D341Med (cell line): ENCODE measurements around the gene NCBP3.
"Not testable (repeated sequence)": the region's sequence is repeated elsewhere in the genome, so short reads cannot be mapped to it uniquely, and the experiment has no call there.

Experiments
- DNase-seq: peaks from one replicate; pipeline ENCODE4 v3.0.0; 2012; ENCODE audit warnings: low spot score

NCBP3 gene

GRCh38 chr17:3792481-3792880 lies 53.6 kb downstream of the NCBP3 start:
- no peak for DNase-seq

- DNase-seq: no peak
Measured at GRCh38 chr17:3788200-3788599, 57.8 kb downstream of the NCBP3 start.

- not testable (repeated sequence) for DNase-seq
Measured at GRCh38 chr17:3785323-3785722, 60.7 kb downstream of the NCBP3 start.

GRCh38 chr17:3782751-3783150 lies 63.3 kb downstream of the NCBP3 start:
- DNase-seq: no peak

GRCh38 chr17:3780986-3781385 lies 65.1 kb downstream of the NCBP3 start:
- no peak for DNase-seq

- no peak for DNase-seq
Measured at GRCh38 chr17:3777366-3778120, 68.5 kb downstream of the NCBP3 start.

- no peak for DNase-seq
Measured at GRCh38 chr17:3773966-3774365, 72.1 kb downstream of the NCBP3 start.

- DNase-seq: no peak
Measured at GRCh38 chr17:3773511-3773910, 72.5 kb downstream of the NCBP3 start.

- DNase-seq: no peak
Measured at GRCh38 chr17:3772764-3773163, 73.3 kb downstream of the NCBP3 start.

- DNase-seq: peak; percentile 57
Measured at GRCh38 chr17:3771140-3771539, 74.9 kb downstream of the NCBP3 start.

- DNase-seq: no peak
Measured at GRCh38 chr17:3770466-3770865, 75.6 kb downstream of the NCBP3 start.

GRCh38 chr17:3768769-3769168 lies 77.3 kb downstream of the NCBP3 start:
- DNase-seq: no peak

GRCh38 chr17:3768341-3768740 lies 77.7 kb downstream of the NCBP3 start:
- DNase-seq: no peak

GRCh38 chr17:3766779-3767178 lies 79.3 kb downstream of the NCBP3 start:
- DNase-seq: no peak

GRCh38 chr17:3765981-3766380 lies 80.1 kb downstream of the NCBP3 start:
- no peak for DNase-seq

GRCh38 chr17:3763777-3764170 lies 82.3 kb downstream of the NCBP3 start:
- no peak for DNase-seq

GRCh38 chr17:3762922-3763776 lies 82.9 kb downstream of the NCBP3 start:
- DNase-seq: no peak

- DNase-seq: no peak
Measured at GRCh38 chr17:3761918-3762380, 84.1 kb downstream of the NCBP3 start.

- no peak for DNase-seq
Measured at GRCh38 chr17:3761036-3761917, 84.8 kb downstream of the NCBP3 start.

- DNase-seq: no peak
Measured at GRCh38 chr17:3759597-3760216, 86.3 kb downstream of the NCBP3 start.

- no peak for DNase-seq
Measured at GRCh38 chr17:3755335-3756030, 90.6 kb downstream of the NCBP3 start.
